HG03280 (cell line): ENCODE measurements around the gene STX8.
"Not testable (repeated sequence)": the region's sequence is repeated elsewhere in the genome, so short reads cannot be mapped to it uniquely, and the experiment has no call there.

Experiments
- ATAC-seq: cut with Tn5 transposase; IDR thresholded peaks from one replicate; pipeline ENCODE4 v1.9.1; 2021; ENCODE audit warnings: mild to moderate bottlenecking, moderate library complexity; ENCODE audit not compliant: unreplicated experiment

The STX8 gene

GRCh38 chr17:9408381-9408780, 167.2 kb downstream of the STX8 start:
- ATAC-seq: no peak

- ATAC-seq: no peak
Measured at GRCh38 chr17:9406046-9406606, 169.5 kb downstream of the STX8 start.

- ATAC-seq: no peak
Measured at GRCh38 chr17:9403257-9403656, 172.4 kb downstream of the STX8 start.

GRCh38 chr17:9402590-9403199, 172.9 kb downstream of the STX8 start:
- no peak for ATAC-seq

GRCh38 chr17:9401434-9401833, 174.2 kb downstream of the STX8 start:
- ATAC-seq: no peak

GRCh38 chr17:9389111-9389527, 186.5 kb downstream of the STX8 start:
- peak; percentile 63 for ATAC-seq

GRCh38 chr17:9386401-9386800, 189.2 kb downstream of the STX8 start:
- no peak for ATAC-seq

GRCh38 chr17:9383826-9384225, 191.8 kb downstream of the STX8 start:
- ATAC-seq: no peak

- ATAC-seq: no peak
Measured at GRCh38 chr17:9382626-9383025, 193.0 kb downstream of the STX8 start.

GRCh38 chr17:9381068-9381467, 194.6 kb downstream of the STX8 start:
- no peak for ATAC-seq

GRCh38 chr17:9380361-9380760, 195.3 kb downstream of the STX8 start:
- no peak for ATAC-seq

- not testable (repeated sequence) for ATAC-seq
Measured at GRCh38 chr17:9376177-9376576, 199.4 kb downstream of the STX8 start.

- no peak for ATAC-seq
Measured at GRCh38 chr17:9371019-9371418, 204.6 kb downstream of the STX8 start.

GRCh38 chr17:9370467-9370866, 205.2 kb downstream of the STX8 start:
- ATAC-seq: no peak

- no peak for ATAC-seq
Measured at GRCh38 chr17:9368631-9369030, 207.0 kb downstream of the STX8 start.

GRCh38 chr17:9367156-9367555, 208.5 kb downstream of the STX8 start:
- no peak for ATAC-seq

- no peak for ATAC-seq
Measured at GRCh38 chr17:9364837-9365430, 210.7 kb downstream of the STX8 start.

GRCh38 chr17:9363440-9364350, 211.9 kb downstream of the STX8 start:
- ATAC-seq: no peak

GRCh38 chr17:9361188-9361955, 214.2 kb downstream of the STX8 start:
- ATAC-seq: no peak

GRCh38 chr17:9360677-9361081, 214.9 kb downstream of the STX8 start:
- ATAC-seq: no peak

GRCh38 chr17:9356488-9356911, 219.1 kb downstream of the STX8 start:
- ATAC-seq: no peak
